HS-5 (cell line): ENCODE data around the gene SYNPR.

ENCODE experiments used
- DNase-seq: peaks from one replicate; pipeline ENCODE4 v3.0.0-alpha.2; 2012; ENCODE audit warnings: low read depth

Gene SYNPR

GRCh38 chr3:63304421-63304820 lies 26.3 kb downstream of the SYNPR start:
- DNase-seq, result no peak

DNA sequence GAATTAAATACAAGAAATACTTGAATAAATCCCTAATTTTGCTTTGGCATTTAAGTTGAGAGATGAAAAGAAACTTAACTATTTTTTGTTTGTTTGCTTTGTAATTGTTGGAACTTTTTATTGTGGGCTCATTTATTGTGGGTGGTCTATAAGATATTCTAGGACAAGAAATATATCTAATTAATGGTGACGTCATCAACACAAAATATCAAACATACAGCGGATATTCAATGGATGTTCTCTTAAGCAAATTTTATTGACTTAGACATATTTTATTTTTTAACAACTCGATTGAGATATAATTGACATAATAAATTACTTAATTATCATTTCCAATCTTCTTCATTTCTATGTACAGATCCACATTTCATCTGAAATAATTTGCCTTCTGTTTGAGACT lies 30.0 kb downstream of the SYNPR start:
- no peak for DNase-seq

DNA sequence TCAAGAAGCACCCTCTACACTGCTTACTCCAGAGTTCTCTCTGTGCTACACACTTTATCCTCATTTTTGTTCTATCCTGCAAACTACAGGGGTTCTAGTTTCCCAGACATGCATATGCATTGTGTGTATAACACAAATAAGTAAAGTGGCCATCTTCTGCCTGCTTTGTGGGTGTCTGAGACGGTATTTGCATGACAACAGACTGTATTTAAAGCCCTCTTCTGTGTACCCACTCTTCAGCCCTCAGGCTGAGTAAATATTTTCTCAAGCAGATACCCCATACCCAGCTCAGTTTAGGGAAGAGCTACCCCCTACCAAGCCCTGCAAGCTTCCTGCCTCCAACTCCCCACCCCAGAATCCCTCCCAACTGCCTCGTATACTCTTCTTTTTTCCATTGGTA lies 31.7 kb downstream of the SYNPR start:
- no peak for DNase-seq

- DNase-seq, result no peak
These were observed 45.7 kb downstream of the SYNPR start for GRCh38 chr3:63323766-63324165.

- DNase-seq, result no peak
These were observed 46.5 kb downstream of the SYNPR start for GRCh38 chr3:63324621-63325020.

GRCh38 chr3:63325386-63325785 lies 47.3 kb downstream of the SYNPR start:
- no peak for DNase-seq

- peak; percentile 48 for DNase-seq
These were observed 50.3 kb downstream of the SYNPR start for GRCh38 chr3:63328365-63328764.

DNA sequence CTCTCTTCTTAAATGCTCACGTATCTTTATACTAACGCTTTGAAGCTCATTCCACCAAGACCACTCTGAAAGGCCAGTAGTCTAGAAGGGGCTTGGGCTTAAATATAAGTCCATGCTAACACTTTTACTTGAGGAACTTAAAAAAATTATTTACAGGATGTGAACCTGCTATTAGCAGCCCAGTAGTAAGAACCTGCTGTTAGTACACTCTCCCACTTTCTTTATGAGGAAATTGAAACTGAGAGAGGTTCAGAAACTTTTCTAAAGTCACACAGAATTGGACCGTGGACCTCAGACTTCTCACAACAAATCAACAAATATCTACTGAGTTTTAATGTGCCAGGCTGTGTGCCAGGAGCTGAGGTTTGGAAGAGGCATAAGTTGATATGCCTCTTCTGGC lies 53.4 kb downstream of the SYNPR start:
- no peak for DNase-seq

DNA sequence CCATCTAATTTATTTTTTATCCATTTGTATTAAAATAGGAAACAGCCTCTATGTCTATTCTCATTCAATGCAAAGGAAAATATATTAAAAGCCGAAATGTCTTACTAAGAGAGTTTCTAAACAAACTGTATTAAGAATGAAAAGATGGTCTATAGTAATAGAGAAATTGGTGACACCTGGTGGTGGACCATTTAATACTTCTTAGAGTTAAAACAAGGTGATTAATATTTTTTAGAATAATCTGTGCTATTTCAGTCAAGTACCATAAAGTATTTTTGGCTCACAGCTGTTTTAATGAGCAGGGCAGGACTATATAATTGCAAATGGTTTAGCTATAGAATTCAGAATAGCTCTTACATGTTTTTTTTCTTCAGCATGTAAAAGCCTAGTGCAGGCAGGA lies 55.7 kb downstream of the SYNPR start:
- no peak for DNase-seq

DNA sequence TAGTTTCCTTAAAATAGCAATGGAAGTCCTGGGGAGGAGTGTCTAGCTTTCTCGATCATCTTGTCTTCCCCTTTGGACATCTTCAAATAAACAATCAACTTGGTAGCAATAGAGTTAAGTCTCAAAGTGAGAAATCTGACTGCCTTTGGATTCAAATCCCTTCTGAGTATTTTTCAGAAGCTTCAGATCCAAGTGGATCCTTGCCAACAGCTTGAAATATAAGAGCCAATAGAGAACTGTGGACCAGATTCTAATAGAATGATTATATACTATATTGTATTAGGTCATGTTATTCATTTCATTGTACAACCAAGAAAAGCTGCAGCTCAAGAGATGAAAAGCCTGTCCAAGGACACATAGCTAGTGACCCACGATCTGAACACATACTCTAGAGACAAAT lies 60.2 kb downstream of the SYNPR start:
- no peak for DNase-seq

DNA sequence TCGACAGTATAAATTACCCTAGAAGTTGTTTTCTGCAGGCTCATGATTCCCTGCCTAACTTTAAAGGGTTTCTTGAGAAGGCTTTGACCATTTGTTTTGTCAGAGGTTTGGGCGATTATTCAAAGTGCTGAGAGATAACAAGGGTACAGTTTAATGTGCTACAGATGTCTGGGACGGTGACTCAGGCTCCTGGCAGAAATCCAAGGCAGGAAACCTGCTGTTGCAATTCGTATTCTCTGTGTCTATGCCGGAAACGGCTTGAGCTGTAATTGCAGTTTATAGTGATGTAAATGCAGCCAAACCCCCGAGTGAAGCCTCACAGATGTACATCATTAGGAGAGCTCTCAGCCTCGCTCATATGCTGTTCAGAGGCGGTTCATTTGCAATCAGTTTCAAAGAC lies 65.6 kb downstream of the SYNPR start:
- peak; percentile 98 for DNase-seq

DNA sequence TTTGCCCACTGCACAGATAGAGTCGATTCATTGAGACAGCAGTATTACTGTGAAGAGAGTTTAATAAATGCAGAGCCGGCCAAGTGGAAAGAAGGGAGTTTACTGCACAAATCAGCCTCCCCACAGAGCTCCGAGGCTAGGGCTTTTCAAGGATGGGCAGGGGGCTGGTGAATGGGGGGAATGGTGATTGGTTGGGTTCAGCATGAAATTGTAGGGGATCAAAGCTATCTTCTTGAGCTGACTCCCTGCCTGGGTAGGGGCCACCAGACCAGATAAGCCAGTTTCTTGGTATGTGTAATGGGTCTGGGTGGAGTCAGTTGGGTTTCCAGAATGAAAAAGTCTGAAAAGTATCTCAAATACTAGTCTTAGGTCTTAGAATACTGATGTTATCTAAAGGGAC lies 66.6 kb downstream of the SYNPR start:
- no peak for DNase-seq

DNA sequence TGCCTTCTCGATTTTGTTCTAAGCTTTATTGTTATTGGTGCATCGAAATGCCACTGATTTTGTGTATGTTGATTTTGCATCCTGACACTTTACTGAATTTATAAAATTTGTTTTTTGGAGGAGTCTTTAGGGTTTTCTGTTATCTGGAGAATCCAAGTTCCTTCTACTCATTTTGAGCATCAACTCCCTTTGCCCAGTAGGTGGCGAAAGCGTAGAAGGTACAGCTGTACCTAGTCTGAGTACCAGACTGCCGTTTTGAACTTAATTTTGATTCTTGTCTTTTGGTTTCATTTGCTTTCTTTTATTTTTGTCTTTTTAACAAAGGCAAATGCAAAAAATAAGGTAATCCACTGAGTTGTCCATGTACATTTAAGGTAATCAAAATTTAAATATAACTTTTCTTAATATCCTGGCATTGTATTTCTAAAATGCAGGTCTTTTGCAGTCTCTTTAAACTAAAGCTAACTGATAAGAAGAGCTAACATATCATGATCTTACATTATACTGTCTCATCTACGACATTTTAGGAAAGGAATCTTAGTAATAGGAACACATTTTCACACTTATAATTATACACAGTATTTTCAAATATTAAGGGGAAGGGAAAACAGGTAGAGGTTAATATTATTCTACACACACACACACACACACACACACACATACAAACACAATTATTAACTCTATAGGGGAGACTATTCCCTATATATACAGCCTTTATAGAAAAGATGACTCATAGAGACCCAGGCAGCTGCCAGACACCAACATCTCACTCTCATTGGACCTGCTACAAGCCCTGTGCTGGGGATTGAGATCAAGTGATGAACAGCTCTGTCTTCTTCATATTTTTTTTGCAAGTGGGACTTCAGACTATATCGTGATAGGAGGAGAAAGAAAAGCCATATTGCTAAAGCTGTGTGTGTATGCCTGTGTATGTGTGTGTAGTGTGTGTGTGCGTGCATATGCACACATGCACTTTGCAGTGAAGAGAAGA lies 71.8 kb downstream of the SYNPR start:
- no peak for DNase-seq

DNA sequence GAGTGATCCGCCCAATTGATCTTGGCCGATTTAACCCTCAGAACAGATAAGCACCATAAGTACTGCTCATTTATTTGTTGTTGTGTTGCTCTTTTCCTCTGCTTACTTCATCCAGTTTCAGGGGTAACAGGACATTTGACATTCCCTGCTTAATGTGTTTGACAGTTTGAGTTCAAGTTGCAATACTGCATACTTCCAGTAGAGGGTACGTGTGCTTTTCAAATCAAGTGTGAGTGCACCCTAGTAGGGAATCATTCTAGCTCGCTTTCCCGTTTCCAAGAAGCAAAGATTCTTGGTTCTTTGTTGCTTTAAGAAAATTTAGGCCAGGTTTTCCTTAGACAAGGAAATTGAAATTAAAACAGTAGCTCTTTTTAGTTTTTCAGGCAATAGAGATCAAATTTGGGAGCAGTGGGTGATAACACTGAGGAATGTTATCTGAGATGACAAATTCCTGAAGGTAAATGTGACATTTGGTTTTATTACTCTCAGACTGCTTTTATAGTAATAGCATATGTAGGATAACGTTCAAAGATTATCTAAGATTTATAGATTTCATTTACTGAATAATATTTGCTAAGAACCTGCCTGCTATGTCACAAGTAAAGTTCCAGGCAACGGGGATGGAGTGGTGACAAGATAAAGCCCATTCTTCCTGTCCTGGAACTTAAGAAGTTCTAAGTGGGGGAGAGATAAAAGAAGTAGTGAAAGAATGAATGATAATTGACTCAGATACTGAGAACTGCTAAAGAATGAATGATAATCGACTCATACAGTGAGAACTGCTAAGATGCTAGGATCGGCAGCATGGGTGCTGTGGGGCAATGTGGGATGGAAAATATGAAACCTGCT lies 73.3 kb downstream of the SYNPR start:
- DNase-seq, result peak; percentile 34

DNA sequence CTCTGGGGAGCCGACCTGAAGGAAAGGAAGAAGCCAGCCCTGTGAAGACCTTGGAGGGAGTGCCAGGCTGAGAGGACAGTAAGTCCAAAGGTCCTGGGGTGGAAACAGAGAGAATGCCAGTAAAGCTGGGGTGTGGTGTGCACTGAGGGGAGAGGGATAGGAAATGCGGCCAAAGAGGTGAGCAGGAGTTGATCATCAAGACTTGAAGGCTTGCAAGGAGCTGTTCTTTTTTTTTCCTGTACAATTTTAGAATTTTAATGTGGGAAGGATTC lies 73.8 kb downstream of the SYNPR start:
- DNase-seq, result no peak

DNA sequence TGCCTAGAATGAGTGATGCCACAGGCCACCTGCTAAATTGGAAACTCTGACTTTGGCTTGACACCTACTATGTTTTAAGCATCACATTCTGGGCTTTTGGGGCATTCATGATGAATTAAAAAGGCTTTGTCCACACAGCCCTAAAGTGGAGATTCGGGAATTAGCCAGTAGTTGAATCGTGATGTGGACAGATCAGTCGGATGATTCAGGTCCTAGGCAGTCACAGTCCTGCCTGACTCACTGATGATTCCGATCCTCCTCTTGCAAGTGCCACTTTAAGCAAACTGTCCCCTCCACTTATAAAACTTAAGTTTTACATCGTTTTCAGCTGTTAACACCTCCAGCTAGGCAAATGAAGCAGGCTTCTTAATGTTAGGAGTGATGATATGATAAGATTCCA lies 75.3 kb downstream of the SYNPR start:
- peak; percentile 59 for DNase-seq

- DNase-seq, result no peak
These were observed 76.1 kb downstream of the SYNPR start for GRCh38 chr3:63354160-63354559.

DNA sequence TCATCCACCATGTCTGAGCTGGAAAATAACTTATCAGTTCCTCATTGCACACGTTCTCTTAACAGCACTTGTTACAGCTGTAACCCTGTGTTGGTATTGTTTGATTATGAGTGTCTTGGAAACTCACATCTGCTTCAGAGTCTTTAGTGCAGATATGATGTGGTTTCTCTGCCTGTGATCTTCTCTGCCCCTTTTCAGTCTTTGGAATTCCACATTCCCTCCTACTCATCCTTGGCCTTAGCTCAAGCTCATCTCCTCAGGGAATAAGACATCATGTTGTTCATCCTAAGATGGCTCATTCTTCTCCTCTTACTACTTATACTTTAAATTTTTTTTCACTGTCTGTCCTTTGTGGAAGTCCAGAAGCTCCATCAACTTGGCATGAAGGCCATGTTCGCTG lies 77.7 kb downstream of the SYNPR start:
- peak; percentile 83 for DNase-seq

DNA sequence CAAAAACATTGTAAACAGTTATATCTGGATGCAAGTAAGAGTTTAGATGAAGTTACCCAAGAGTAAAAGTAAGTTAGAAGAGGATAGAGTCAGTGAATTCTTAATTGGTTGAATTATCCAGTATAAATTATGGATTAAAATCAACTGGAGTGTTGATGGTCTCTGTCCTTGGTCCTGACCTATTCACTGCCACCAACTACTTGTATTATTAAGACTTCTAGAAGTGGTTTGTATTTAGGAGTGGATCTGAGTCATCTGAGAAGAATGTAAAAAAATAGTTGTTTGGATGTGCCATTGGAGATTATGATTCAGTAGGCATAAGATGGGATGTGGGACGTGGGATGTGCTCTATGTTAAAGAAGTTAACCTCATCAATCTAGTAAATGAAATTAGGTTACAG lies 86.4 kb downstream of the SYNPR start:
- peak; percentile 43 for DNase-seq

DNA sequence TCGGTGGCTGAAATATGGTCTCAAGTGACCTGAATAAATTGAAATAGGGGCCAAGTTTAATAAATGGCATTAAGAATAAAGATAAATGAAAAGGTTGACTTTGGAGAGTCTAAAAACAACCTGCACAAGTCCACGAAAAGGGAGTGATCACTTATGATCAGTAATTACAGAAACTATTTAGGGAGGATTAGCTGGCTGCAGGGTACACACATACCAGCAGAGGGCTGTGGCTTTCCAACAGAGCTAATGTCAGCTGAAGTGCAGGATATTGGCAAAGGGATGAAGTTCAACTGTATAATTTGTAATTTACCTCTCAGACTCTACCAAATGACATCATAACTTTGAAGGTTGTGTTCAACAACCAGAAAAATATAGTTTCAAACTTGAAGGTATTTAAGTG lies 86.8 kb downstream of the SYNPR start:
- DNase-seq, result no peak

- DNase-seq, result no peak
These were observed 87.6 kb downstream of the SYNPR start for GRCh38 chr3:63365671-63366070.

- no peak for DNase-seq
These were observed 92.0 kb downstream of the SYNPR start for GRCh38 chr3:63370094-63370493.

DNA sequence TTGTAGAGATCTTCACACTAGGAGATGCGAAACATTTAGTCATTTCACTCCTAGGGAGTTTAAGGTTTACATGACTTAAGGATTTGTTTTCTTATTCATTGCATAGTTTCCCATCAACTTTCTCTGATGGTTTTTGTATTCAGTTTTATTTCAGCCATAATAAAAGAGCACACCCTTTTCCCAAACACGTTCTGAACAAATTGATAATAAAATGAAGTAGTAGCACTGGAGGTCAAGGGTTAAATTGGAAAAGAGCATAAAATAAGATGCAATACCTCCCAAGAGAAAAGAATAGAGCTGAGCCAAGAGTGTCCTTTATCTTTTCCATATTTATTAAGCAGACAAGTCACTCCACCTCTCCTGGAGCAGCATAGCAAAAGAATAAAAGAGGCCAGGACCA lies 104.9 kb downstream of the SYNPR start:
- DNase-seq, result no peak
